GM12878 (cell line): Measurements from ENCODE around the gene UTP4.

Source experiments
- EZH2 ChIP-seq: IDR thresholded peaks from 2 replicates; pipeline ENCODE4 v1.6.1; 2012; ENCODE audit warnings: low read depth, mild to moderate bottlenecking, control low read depth, inconsistent platforms, low read length, borderline replicate concordance; ENCODE audit not compliant: control insufficient read depth
- POLR2A ChIP-seq: IDR thresholded peaks from 2 replicates; pipeline ENCODE4 v1.6.1; 2011; ENCODE audit warnings: low read depth, mild to moderate bottlenecking, low read length
- STAT1 ChIP-seq: fragments of 450-650 bp; conservative IDR thresholded peaks from 2 replicates; pipeline ENCODE4 v1.6.1; 2014; ENCODE audit warnings: antibody characterized with exemption, mild to moderate bottlenecking
- YY1 ChIP-seq: IDR thresholded peaks from 2 replicates; pipeline ENCODE4 v1.6.1; 2011; ENCODE audit warnings: low read depth, mild to moderate bottlenecking, low read length
- TF ChIP-seq, protein P1 (sequence below), 3 experiments: IDR thresholded peaks in 2 of 3; conservative IDR thresholded peaks in 1 of 3; 2 replicates each; pipeline ENCODE4 v1.5.1; 2011; ENCODE audit warnings: low read depth in 3 of 3, low read length in 3 of 3, mild to moderate bottlenecking in 3 of 3, control low read depth in 2 of 3, moderate library complexity in 2 of 3, inconsistent platforms in 1 of 3, mixed read lengths in 1 of 3; ENCODE audit not compliant: control insufficient read depth in 2 of 3, insufficient read depth in 1 of 3; ENCODE audit errors: extremely low read depth in 1 of 3

- TF ChIP-seq, protein P1, sequence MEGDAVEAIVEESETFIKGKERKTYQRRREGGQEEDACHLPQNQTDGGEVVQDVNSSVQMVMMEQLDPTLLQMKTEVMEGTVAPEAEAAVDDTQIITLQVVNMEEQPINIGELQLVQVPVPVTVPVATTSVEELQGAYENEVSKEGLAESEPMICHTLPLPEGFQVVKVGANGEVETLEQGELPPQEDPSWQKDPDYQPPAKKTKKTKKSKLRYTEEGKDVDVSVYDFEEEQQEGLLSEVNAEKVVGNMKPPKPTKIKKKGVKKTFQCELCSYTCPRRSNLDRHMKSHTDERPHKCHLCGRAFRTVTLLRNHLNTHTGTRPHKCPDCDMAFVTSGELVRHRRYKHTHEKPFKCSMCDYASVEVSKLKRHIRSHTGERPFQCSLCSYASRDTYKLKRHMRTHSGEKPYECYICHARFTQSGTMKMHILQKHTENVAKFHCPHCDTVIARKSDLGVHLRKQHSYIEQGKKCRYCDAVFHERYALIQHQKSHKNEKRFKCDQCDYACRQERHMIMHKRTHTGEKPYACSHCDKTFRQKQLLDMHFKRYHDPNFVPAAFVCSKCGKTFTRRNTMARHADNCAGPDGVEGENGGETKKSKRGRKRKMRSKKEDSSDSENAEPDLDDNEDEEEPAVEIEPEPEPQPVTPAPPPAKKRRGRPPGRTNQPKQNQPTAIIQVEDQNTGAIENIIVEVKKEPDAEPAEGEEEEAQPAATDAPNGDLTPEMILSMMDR (IDR thresholded peaks at IDR 0.05 in 2 of 3, conservative IDR thresholded peaks at IDR 0.05 in 1 of 3; ENCODE audit: control insufficient read depth in 2 of 3, extremely low read depth in 1 of 3, insufficient read depth in 1 of 3, low read depth in 3 of 3, low read length in 3 of 3) = no peak
- TF ChIP-seq STAT1 = no peak
- TF ChIP-seq YY1 = no peak
- TF ChIP-seq POLR2A = no peak
- no peak for TF ChIP-seq EZH2
These were observed 1.0 kb downstream of the UTP4 start for GRCh38 chr16:69133373-69133954.
